HEK293T (cell line): ENCODE results near the gene KANSL1L.

Experiments used
- CTCF ChIA-PET: fragments of 350-600 bp; formaldehyde crosslinking; extraction: SDS; loops from one replicate; lab custom pipeline; 2021; ENCODE audit warnings: antibody characterized with exemption, inconsistent platforms; lab: Yijun Ruan, JAX
- POLR2A ChIA-PET: fragments of 350-600 bp; formaldehyde crosslinking; extraction: SDS; loops from one replicate; lab custom pipeline; 2020; ENCODE audit warnings: antibody characterized with exemption, inconsistent platforms; lab: Yijun Ruan, JAX
- DNase-seq: peaks from one replicate; pipeline ENCODE4 v3.0.0; 2012; ENCODE audit warnings: mixed read lengths; ENCODE audit errors: extremely low spot score
- ARNT ChIP-seq: fragments of 450-650 bp; IDR thresholded peaks from 2 replicates; pipeline ENCODE4 v1.6.1; 2017; ENCODE audit warnings: mild to moderate bottlenecking
- BHLHE40 ChIP-seq: fragments of 450-650 bp; IDR thresholded peaks from 2 replicates; pipeline ENCODE4 v1.6.1; 2016; ENCODE audit warnings: mild to moderate bottlenecking, moderate library complexity, borderline replicate concordance
- CTBP1 ChIP-seq: fragments of 450-650 bp; IDR thresholded peaks from 2 replicates; pipeline ENCODE4 v1.6.1; 2016; ENCODE audit warnings: borderline replicate concordance
- ELF4 ChIP-seq: fragments of 450-650 bp; IDR thresholded peaks from 2 replicates; pipeline ENCODE4 v1.6.1; 2017; ENCODE audit warnings: antibody characterized with exemption
- FOXA1 ChIP-seq: fragments of 450-650 bp; IDR thresholded peaks from 2 replicates; pipeline ENCODE4 v1.6.1; 2016; ENCODE audit warnings: mild to moderate bottlenecking
- FOXK2 ChIP-seq: fragments of 450-650 bp; IDR thresholded peaks from 2 replicates; pipeline ENCODE4 v1.6.1; 2016; ENCODE audit warnings: mild to moderate bottlenecking
- FOXM1 ChIP-seq: fragments of 450-650 bp; IDR thresholded peaks from 2 replicates; pipeline ENCODE4 v1.6.1; 2017; ENCODE audit warnings: mild to moderate bottlenecking, borderline replicate concordance
- HDGF ChIP-seq: fragments of 450-650 bp; IDR thresholded peaks from 2 replicates; pipeline ENCODE4 v1.6.1; 2017; ENCODE audit warnings: antibody characterized with exemption, borderline replicate concordance
- L3MBTL2 ChIP-seq: fragments of 450-650 bp; conservative IDR thresholded peaks from 2 replicates; pipeline ENCODE4 v1.6.1; 2016; ENCODE audit warnings: mild to moderate bottlenecking
- LEF1 ChIP-seq: fragments of 450-650 bp; IDR thresholded peaks from 2 replicates; pipeline ENCODE4 v1.6.1; 2017; ENCODE audit warnings: mild to moderate bottlenecking, borderline replicate concordance
- NFRKB ChIP-seq: fragments of 450-650 bp; IDR thresholded peaks from 2 replicates; pipeline ENCODE4 v1.6.1; 2016; ENCODE audit warnings: mild to moderate bottlenecking, moderate library complexity
- PKNOX1 ChIP-seq: fragments of 450-650 bp; IDR thresholded peaks from 2 replicates; pipeline ENCODE4 v1.6.1; 2016
- SP1 ChIP-seq: fragments of 450-650 bp; IDR thresholded peaks from 2 replicates; pipeline ENCODE4 v1.6.1; 2017
- SUZ12 ChIP-seq: fragments of 450-650 bp; IDR thresholded peaks from 2 replicates; pipeline ENCODE4 v1.6.1; 2016; ENCODE audit warnings: mild to moderate bottlenecking
- TARDBP ChIP-seq: fragments of 450-650 bp; IDR thresholded peaks from 2 replicates; pipeline ENCODE4 v1.6.1; 2016
- ZNF384 ChIP-seq: fragments of 450-650 bp; IDR thresholded peaks from 2 replicates; pipeline ENCODE4 v1.6.1; 2016

KANSL1L gene

DNA sequence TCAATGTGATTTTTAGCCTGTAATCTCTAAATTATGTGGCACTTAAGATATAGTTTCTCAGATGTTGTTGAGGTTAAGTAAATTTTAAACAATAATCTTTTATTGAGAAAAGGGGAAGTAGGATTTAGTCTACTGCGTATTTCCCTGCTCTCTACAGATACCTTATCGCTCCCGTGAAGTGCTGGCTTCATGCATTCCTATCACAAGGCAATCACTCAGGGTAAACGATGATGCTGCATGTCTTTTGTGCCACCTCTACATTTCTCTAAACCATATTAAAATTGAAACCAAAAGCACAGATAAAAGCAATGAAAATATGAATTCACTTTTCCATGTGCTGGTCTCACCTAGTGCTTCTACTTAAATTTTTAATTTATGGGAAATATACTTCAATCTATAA lies 183.2 kb downstream of the KANSL1L start:
- ChIA-PET POLR2A (no interaction called here), CTCF (no interaction called here)
- DNase-seq: no peak
- TF ChIP-seq BHLHE40 (no peak), ZNF384 (no peak), CTBP1 (no peak), LEF1 (no peak), ELF4 (no peak)

- POLR2A ChIA-PET: no interaction called here
- TF ChIP-seq CTBP1 (no peak), NFRKB (no peak), PKNOX1 (no peak), ARNT (no peak), SP1 (no peak), FOXM1 (no peak), LEF1 (no peak)
- CTCF ChIA-PET: interaction anchor here (0.6 kb wide), 1 partner anchor 9 kb away, joined by 3 read pairs; no protein-coding TSS in a partner anchor
- DNase-seq: no peak
Observed at GRCh38 chr2:209986415-209986814, 184.8 kb downstream of the KANSL1L start.

DNA sequence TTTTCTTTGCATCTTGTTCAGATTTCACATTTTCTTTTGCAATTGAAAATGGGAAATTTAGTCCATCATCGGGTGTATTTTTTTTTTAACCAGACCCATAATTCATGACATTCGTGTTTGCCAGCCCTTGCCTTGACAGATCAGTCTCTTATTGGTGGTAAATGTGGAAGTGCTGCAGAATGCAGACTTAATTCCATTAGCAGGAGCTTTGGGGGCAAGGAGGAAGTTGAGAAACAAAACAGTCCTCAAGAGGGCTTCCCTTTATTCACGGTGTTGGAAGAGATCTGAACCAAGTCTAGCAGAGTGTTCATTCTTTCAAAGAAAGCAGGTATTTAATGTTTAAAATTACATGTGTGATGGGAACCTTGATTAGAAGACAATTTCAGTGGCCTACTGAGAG lies 185.3 kb downstream of the KANSL1L start:
- no peak for DNase-seq
- CTCF ChIA-PET: no interaction called here
- TF ChIP-seq ZNF384: no peak
- no peak for TF ChIP-seq FOXA1
- TF ChIP-seq SP1: no peak
- no peak for TF ChIP-seq NFRKB
- TF ChIP-seq PKNOX1: no peak
- no peak for TF ChIP-seq L3MBTL2
- no peak for TF ChIP-seq FOXK2
- no peak for TF ChIP-seq FOXM1
- POLR2A ChIA-PET: no interaction called here

DNA sequence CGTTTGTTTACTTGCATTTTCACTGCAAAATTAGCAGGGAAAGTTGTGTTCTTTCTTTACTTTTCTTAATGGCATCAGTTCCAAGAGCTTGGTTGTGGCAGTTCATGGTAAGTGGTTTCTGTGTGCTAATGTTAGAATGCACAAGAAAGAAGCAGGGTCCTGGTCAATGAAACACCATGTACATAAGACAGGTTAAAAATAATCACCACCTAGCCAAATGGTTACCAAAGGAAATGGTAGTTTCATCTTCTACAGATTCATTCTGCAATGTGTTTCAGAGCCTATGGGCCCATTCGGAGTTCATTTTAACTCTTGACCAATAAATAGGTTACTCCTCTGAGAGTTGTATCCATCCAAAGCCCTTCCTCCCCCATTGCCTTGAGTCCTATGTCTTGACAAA lies 186.9 kb downstream of the KANSL1L start:
- no peak for DNase-seq
- CTCF ChIA-PET: no interaction called here
- POLR2A ChIA-PET: no interaction called here
- TF ChIP-seq HDGF (no peak), ELF4 (no peak), FOXM1 (no peak), SUZ12 (no peak), TARDBP (no peak), LEF1 (no peak), NFRKB (no peak), CTBP1 (no peak), SP1 (no peak), PKNOX1 (no peak), FOXA1 (no peak), BHLHE40 (no peak), ARNT (no peak), FOXK2 (no peak), ZNF384 (no peak), L3MBTL2 (no peak)

DNA sequence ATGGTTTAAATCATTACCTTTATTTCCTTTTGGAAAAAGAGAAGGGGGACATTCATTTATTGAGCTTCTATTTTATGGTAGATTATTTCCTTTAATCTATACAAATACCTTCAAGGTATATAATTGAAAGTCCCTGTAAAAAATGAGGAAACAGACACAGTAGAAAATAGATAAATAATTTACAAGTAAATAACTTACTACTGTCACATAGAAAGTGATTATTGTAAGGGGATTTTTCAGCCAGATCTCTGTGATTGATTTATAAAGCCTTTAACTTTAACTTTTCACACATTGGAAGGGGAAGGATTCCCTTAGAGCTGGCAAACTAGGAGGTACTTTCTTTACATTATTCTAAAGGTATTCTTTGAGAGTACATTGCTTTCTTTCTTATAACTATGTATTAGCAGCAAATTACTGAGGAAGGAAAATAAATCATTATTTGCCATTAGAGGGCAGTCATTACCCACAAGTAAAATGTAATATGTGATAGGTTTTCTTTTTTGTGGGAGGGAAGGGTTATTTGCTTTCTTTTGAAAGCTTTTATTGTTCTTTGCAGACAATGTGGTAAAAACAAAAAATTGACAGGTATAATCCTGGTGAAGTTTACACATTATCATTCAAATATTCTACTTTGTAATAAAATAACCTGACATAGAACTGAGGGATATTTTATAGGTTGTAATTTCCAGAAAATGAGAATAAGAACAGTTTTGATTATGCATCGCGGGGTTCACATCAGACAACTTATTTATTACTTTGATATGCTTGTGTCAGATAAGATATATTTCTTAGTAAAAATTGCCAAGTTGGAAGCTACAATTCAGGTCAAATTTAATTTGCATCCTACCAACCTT lies 193.6 kb downstream of the KANSL1L start:
- no peak for TF ChIP-seq FOXK2
- POLR2A ChIA-PET: no interaction called here
- no peak for DNase-seq
- CTCF ChIA-PET: interaction anchor here (0.6 to 1.3 kb wide), 6 partner anchors 9 to 553 kb away, joined by 3 to 4 read pairs (median 4); no protein-coding TSS in a partner anchor

DNA sequence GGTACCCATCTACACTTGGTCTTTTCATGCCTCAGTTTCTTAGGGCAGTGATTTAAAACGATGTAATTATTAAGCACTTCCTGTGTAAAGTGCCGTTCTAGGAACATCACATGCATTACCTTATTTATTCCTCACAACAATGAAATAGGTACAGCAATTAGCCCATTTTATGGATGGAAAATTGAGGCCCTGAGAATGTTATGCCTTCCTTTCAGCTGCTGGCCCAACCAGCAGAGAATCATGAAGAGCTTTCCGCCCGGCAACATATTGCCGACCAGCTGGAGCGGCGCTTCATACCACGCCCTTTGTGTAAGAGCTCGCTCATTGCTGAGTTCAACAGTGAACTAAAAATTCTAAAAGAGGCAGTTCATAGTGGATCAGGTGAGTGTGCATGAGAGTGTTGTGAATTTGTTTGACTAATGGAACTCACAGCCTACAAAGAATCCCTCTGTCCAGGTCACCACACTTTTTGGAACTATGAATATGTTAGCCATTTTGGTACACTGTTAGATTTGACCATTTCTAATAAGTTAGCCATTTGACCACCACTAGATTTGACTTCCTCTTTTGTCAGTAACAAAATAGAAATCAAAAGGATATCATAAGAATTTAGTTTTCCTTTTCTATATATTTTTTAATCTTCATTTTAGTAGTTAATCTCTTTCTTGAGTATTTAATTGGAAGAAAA lies 194.4 kb downstream of the KANSL1L start:
- POLR2A ChIA-PET: no interaction called here
- CTCF ChIA-PET: interaction anchor here (1.1 kb wide), 1 partner anchor 222 kb away, joined by 4 read pairs; no protein-coding TSS in a partner anchor
- DNase-seq: no peak
- TF ChIP-seq NFRKB (no peak), ELF4 (no peak), TARDBP (no peak), BHLHE40 (no peak), LEF1 (no peak), HDGF (no peak), FOXK2 (no peak), SUZ12 (no peak), PKNOX1 (no peak), SP1 (no peak), FOXA1 (no peak), FOXM1 (no peak), ZNF384 (no peak), L3MBTL2 (no peak), ARNT (no peak)
